HEK293 (cell line): ENCODE measurements around the gene MFSD1.
"Not testable (repeated sequence)": the region's sequence is repeated elsewhere in the genome, so short reads cannot be mapped to it uniquely, and the experiment has no call there.

Source experiments
- CTCF ChIA-PET: fragments of 350-600 bp; formaldehyde crosslinking; extraction: SDS; loops from one replicate; lab custom pipeline; 2021; ENCODE audit warnings: antibody characterized with exemption; lab: Yijun Ruan, JAX
- POLR2A ChIA-PET: fragments of 300-600 bp; formaldehyde crosslinking; extraction: SDS; loops from one replicate; lab custom pipeline; 2020; ENCODE audit warnings: antibody characterized with exemption, inconsistent platforms; lab: Yijun Ruan, JAX
- H3K27ac ChIP-seq: fragments of 200-500 bp; sonication (Bioruptor generic); 2 replicates; pipeline ENCODE4 v1.5.1; 2014; ENCODE audit warnings: low read depth, low read length, control low read depth, inconsistent platforms; ENCODE audit errors: extremely low read depth
- H3K36me3 ChIP-seq, 2 experiments: fragments of 200-500 bp in 1 of 2; sonication (Bioruptor generic) in 1 of 2; 1 replicate in 1 of 2; 2 replicates in 1 of 2; pipeline ENCODE4 v1.5.1; 2014 to 2017; ENCODE audit warnings: inconsistent platforms in 2 of 2, low read length in 2 of 2; ENCODE audit not compliant: control insufficient read depth in 2 of 2, insufficient read depth in 1 of 2
- H3K4me1 ChIP-seq: fragments of 200-500 bp; sonication (Bioruptor generic); 2 replicates; pipeline ENCODE4 v1.5.1; 2014; ENCODE audit warnings: mild to moderate bottlenecking, low read length, inconsistent platforms; ENCODE audit not compliant: control insufficient read depth, insufficient read depth
- H3K4me3 ChIP-seq: 2 replicates; pipeline ENCODE4 v1.5.1; 2011; ENCODE audit warnings: low read depth, mild to moderate bottlenecking, control low read depth, low read length, moderate library complexity
- H3K9me3 ChIP-seq: fragments of 200-500 bp; sonication (Bioruptor generic); 2 replicates; pipeline ENCODE4 v1.5.1; 2014; ENCODE audit warnings: low read depth, low read length, inconsistent platforms; ENCODE audit not compliant: control insufficient read depth, insufficient read depth
- GLIS1 ChIP-seq: fragments of 450-650 bp; formaldehyde crosslinking; IDR thresholded peaks from 2 replicates; pipeline ENCODE4 v1.5.1; 2016; ENCODE audit warnings: missing biosample characterization, missing genetic modification characterization
- PRDM1 ChIP-seq: fragments of 450-650 bp; formaldehyde crosslinking; IDR thresholded peaks from 2 replicates; pipeline ENCODE4; 2016; ENCODE audit warnings: missing biosample characterization, missing genetic modification characterization
- SALL2 ChIP-seq: fragments of 450-650 bp; formaldehyde crosslinking; IDR thresholded peaks from 2 replicates; pipeline ENCODE4 v1.5.0; 2017; ENCODE audit warnings: missing biosample characterization, mild to moderate bottlenecking, missing genetic modification characterization, borderline replicate concordance
- SP3 ChIP-seq: fragments of 450-650 bp; formaldehyde crosslinking; IDR thresholded peaks from 2 replicates; pipeline ENCODE4 v1.5.1; 2016; ENCODE audit warnings: missing biosample characterization, missing genetic modification characterization
- ZBTB11 ChIP-seq: fragments of 450-650 bp; formaldehyde crosslinking; conservative IDR thresholded peaks from 2 replicates; pipeline ENCODE4 v1.5.1; 2016; ENCODE audit warnings: low read depth, missing biosample characterization, missing genetic modification characterization
- ZBTB17 ChIP-seq: fragments of 450-650 bp; formaldehyde crosslinking; IDR thresholded peaks from 2 replicates; pipeline ENCODE4 v1.5.1; 2016; ENCODE audit warnings: missing biosample characterization, missing genetic modification characterization
- ZBTB48 ChIP-seq: fragments of 450-650 bp; formaldehyde crosslinking; IDR thresholded peaks from 2 replicates; pipeline ENCODE4 v1.5.1; 2016; ENCODE audit warnings: missing biosample characterization, missing genetic modification characterization
- ZNF18 ChIP-seq: fragments of 450-650 bp; formaldehyde crosslinking; IDR thresholded peaks from 2 replicates; pipeline ENCODE4 v1.5.1; 2016; ENCODE audit warnings: missing biosample characterization, missing genetic modification characterization
- ZNF266 ChIP-seq: fragments of 450-650 bp; formaldehyde crosslinking; IDR thresholded peaks from 2 replicates; pipeline ENCODE4 v1.5.1; 2016; ENCODE audit warnings: missing biosample characterization, missing genetic modification characterization, low read depth
- ZNF280D ChIP-seq: fragments of 450-650 bp; formaldehyde crosslinking; IDR thresholded peaks from 2 replicates; pipeline ENCODE4 v1.5.1; 2016; ENCODE audit warnings: missing biosample characterization, missing genetic modification characterization
- ZNF514 ChIP-seq: fragments of 450-650 bp; formaldehyde crosslinking; IDR thresholded peaks from 2 replicates; pipeline ENCODE4 v1.5.1; 2016; ENCODE audit warnings: missing biosample characterization, missing genetic modification characterization
- ZNF518A ChIP-seq: fragments of 450-650 bp; formaldehyde crosslinking; conservative IDR thresholded peaks from 2 replicates; pipeline ENCODE4 v1.5.1; 2016; ENCODE audit warnings: low read depth, missing biosample characterization, missing genetic modification characterization
- ZNF596 ChIP-seq: fragments of 450-650 bp; IDR thresholded peaks from 2 replicates; pipeline ENCODE4 v1.5.0; 2018; ENCODE audit warnings: missing biosample characterization, mild to moderate bottlenecking, missing genetic modification characterization, moderate library complexity
- ZNF654 ChIP-seq: fragments of 450-650 bp; formaldehyde crosslinking; IDR thresholded peaks from 2 replicates; pipeline ENCODE4 v1.5.1; 2016; ENCODE audit warnings: low read depth, missing biosample characterization, missing genetic modification characterization
- ZNF701 ChIP-seq: fragments of 450-650 bp; formaldehyde crosslinking; IDR thresholded peaks from 2 replicates; pipeline ENCODE4 v1.5.1; 2016; ENCODE audit warnings: missing biosample characterization, missing genetic modification characterization
- ZNF707 ChIP-seq: fragments of 450-650 bp; formaldehyde crosslinking; IDR thresholded peaks from 2 replicates; pipeline ENCODE4 v1.5.1; 2016; ENCODE audit warnings: missing biosample characterization, missing genetic modification characterization
- ZNF792 ChIP-seq: fragments of 450-650 bp; formaldehyde crosslinking; IDR thresholded peaks from 2 replicates; pipeline ENCODE4 v1.5.1; 2016; ENCODE audit warnings: missing biosample characterization, missing genetic modification characterization
- ZSCAN30 ChIP-seq: fragments of 450-650 bp; IDR thresholded peaks from 2 replicates; pipeline ENCODE4 v1.5.1; 2018; ENCODE audit warnings: missing biosample characterization, mild to moderate bottlenecking, missing genetic modification characterization, moderate library complexity

The MFSD1 gene

GRCh38 chr3:158790901-158791589 lies 10.8 kb upstream of the MFSD1 start (continued):
- TF ChIP-seq ZNF18 (tag by site-specific recombination), result no peak
- peak; percentile 95 for TF ChIP-seq ZNF654 (tag by site-specific recombination)
- no peak for TF ChIP-seq GLIS1 (tag by site-specific recombination)
- TF ChIP-seq ZNF707 (tag by site-specific recombination), result no peak
- TF ChIP-seq ZSCAN30 (tag by site-specific recombination), result peak; percentile 36; the same call in 1 of the 2 replicates
- no peak for TF ChIP-seq ZNF514 (tag by site-specific recombination)
- TF ChIP-seq PRDM1 (tag by site-specific recombination), result peak; percentile 25; the same call in 1 of the 2 replicates
- no peak for TF ChIP-seq ZNF280D (tag by site-specific recombination)
- TF ChIP-seq ZBTB17, result no peak
- no peak for TF ChIP-seq ZNF701 (tag by site-specific recombination)

GRCh38 chr3:158791590-158791920 lies 10.3 kb upstream of the MFSD1 start:
- CTCF ChIA-PET, result interaction anchor here (0.6 to 4.1 kb wide), 15 partner anchors 9 to 1218 kb away, joined by 3 to 51 read pairs (median 4); partner anchors contain the start of gene GFM1
- H3K36me3 ChIP-seq, H3K4me1 ChIP-seq, H3K27ac ChIP-seq, H3K4me3 ChIP-seq, POLR2A ChIA-PET, H3K9me3 ChIP-seq: not testable (repeated sequence)

- Histone ChIP-seq H3K27ac (no peak overlapping the region), H3K9me3 (no peaks in the 10 kb centered on the region), H3K36me3 (no peaks in the 10 kb centered on the region), H3K4me3 (no peak overlapping the region), H3K4me1 (no peaks in the 10 kb centered on the region)
- CTCF ChIA-PET, result interaction anchor here (0.6 to 1.1 kb wide), 4 partner anchors 50 to 1817 kb away, joined by 3 read pairs; no protein-coding TSS in a partner anchor
- POLR2A ChIA-PET, result no interaction called here
- TF ChIP-seq ZNF518A (tag by site-specific recombination) (no peak), ZBTB48 (no peak), SALL2 (tag by site-specific recombination) (no peak), SP3 (tag by site-specific recombination) (no peak), ZNF514 (tag by site-specific recombination) (no peak), ZNF792 (no peak), ZNF266 (tag by site-specific recombination) (no peak), ZBTB11 (tag by site-specific recombination) (no peak), ZNF596 (tag by site-specific recombination) (no peak)
These were observed 9.1 kb upstream of the MFSD1 start for GRCh38 chr3:158792709-158793108.
